HG02938 (cell line): ENCODE results near the gene MNT.

Source experiments
- ATAC-seq: cut with Tn5 transposase; IDR thresholded peaks from one replicate; pipeline ENCODE4 v1.9.1; 2021; ENCODE audit warnings: mild to moderate bottlenecking, moderate library complexity; ENCODE audit not compliant: unreplicated experiment

The MNT gene

DNA sequence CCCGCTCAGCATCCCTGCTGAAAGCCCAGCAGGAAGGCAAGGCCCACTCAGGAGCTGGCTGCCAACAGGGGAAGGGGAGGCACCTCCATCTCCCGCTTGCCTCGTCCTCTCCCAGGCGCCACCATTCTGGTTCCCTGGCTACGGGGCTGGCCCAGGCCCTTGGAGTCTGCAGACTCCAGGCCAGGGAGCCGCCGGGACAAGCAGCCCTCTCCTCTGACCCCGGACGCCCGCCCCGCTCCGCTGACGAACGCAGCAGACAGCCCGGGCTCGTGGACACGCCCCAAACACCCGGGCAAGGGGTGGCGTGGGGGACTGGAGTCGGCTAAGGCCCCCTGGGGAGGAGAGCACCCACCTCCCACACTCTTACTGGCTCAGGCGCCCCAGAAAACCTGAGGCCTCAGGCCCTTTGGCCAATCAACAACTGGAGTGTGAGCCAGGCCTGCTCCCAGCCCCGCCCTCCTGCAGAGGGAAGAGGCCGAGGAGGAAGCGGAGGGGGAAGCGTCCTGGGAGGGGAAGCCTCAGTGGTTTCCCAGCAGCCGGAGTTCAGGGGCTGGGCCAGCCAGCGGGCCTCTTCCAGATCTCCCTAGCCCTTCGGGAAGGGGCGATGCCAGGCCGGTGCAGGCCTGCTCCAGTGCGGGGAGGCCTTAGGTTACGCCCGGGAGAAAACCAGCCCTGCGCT is 4.2 kb downstream of the MNT start:
- ATAC-seq: no peak

DNA sequence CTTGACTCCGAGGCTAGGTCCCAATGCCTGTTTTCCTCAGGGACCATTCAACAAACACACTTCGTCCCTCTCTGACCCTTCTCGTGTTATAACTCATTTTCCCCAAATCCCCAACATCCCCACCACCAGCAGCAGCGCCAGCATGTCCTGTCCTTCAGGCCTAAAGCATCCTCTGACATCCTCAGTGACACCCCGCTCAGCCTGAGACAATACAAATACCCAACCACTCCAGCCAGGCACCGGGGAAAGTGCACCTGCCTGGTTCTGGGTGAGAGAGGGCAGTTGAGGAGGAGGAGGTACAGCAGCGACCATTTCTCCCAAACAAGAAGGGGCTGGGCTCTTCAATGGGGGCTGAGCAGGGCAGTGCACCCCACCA is 4.7 kb downstream of the MNT start:
- no peak for ATAC-seq

GRCh38 chr17:2395258-2396181 is 5.3 kb downstream of the MNT start:
- no peak for ATAC-seq

DNA sequence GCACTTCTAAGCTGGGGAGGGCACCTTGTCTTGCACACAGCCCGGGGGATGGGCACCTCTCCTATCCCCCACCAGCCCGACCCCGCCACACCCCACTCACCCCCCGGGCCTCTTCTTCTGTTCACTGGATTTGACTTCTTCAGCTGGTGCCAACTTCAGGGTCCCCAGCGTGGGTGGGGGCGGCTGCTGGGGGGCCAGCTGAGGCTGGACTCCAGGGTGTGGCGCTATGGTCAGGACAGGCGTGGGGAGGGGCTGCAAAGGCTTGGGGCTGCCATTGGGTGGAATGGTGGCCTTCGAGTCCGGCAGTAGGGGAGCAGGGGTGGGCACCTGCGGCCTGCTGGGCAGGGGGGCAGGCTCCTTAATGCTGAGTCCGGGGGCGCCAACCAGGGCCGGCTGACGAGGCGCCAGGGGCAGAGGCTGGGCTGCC is 6.1 kb downstream of the MNT start:
- ATAC-seq: no peak

- ATAC-seq: no peak
These were observed 6.7 kb downstream of the MNT start for GRCh38 chr17:2393954-2394749.

DNA sequence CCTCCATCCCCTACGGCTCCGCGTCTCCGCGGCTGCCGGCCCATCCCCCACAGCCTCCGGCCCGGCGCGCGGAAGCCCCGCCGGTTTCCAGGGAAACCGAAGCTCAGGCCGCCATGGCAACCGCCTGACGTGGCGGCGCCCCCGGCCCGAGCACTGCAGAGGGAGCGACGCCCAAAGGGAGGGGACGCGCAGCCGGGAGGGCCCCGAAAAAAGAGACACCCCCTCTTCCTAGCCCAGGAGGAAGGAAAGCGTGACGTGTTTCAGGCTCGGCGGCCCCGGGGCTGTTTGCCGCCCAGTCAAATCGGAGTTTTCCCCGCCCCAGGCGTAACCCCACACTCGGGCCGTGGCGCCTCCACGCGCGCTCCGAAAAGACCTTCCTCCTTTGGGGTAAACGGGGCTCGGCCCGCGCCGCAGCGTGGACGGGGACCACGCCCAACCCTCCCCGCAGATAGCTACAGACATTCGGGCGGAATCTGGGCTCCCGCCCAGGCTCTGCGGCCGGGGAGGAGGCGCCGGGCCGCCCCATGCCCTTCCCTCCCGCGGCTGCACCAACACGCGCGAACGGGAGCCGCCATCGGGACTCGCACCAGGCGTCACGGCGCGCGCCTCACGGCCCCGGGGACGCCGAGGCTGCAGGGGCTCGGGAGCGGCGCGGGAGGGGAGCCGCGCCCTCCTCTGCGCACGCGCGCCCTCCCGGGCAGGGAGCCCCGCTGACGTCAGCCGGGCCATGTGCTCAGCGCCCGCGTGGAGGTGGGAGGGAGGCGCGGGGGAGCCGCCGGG is 7.5 kb downstream of the MNT start:
- ATAC-seq: peak; percentile 34

GRCh38 chr17:2392252-2393173 is 8.3 kb downstream of the MNT start:
- ATAC-seq: peak; percentile 47

GRCh38 chr17:2391597-2392251 is 9.1 kb downstream of the MNT start:
- no peak for ATAC-seq

- no peak for ATAC-seq
These were observed 10.5 kb downstream of the MNT start for GRCh38 chr17:2390199-2390836.

DNA sequence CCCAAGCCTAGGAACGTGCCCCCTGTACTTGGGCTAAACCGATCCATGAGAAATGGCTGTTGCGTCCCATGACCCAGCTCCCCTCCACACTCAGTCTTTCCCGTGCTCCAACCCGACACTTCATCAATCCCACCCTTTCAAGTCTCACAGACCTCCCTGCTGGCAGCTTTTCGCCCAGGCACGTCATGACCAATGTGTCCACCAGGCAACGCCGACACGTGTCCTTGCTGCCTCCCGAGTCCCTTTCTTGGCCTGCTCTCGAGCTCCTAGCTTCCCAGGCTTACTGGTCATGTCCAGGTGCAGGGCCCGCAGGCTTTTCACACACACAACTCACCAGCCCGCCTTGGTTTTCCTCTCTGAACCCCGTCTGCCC is 12.2 kb downstream of the MNT start:
- no peak for ATAC-seq

DNA sequence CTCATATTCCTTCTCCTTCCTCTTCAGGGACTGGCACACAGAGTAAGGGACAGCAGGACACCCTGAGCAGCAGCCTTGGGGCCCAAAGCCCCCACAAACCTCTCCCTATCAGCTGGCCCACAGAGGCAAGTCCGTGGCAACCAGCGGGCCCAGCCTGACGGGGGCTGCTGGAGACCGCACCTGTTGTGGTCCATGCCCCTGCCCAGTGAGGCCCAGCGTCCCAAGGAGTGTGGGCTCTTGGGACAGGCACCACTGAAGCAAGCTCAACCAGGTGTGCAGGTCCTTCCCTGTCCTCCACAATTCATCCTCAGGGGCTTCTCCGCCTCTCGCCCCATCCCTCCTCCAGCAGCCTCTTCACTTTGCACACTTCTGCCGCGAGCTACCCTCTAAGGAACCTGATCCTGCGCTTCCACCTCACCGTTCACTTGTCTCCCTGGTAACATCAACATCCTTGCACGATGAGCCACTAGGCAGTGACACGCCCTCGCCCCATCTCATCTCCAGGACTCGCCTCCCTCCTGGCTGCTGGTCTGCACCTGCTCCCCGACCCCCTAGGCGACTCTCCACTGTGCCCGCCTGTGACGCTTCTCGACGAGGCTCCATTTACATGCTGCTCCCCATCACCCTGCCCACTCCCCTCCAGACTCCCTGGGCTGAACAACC is 12.7 kb downstream of the MNT start:
- ATAC-seq: no peak

DNA sequence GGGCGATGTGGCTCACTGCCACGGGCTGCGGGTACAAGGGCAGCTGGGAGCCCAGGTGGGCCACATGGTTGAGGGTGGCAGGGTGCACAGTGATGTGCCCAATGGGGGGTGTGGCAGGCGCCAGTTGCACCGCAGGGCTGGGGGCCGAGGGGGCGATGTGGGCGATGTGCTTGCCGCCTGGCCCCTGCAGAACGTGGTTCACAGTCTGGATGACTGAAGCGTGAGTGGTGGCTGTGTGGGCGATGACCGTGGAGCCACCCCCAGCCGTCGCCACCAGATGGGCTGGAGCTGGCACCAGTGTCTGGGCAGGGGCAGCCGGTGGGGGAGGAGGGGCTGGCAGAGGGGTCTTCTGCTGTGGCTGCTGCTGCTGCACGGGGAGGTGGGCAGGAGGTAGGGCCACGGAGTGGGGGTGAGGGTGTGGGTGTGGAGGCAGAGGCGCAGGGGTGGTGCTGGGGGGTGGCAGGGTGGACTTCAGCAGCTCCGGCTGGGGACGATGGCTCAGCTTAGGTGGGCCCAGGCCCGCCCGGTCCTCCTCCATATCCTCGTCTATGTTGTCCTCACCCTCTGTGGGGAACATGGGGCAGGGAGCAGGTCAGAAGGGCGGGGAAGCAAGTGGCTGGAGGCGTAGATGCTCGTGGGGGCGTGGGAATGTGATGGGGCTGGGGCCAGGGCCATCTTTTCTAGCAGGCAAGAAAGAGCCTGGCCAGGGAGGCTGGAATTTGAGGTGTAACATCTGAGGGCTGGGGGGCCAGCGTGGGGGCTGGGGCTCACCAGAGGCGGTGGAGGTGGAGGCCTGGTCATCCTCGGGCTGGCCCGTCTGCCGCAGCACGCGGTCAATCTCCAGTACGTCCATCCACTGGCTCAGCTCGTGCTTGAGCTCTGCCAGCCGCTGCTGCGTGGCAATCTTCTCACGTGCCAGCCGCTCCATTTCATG is 13.5 kb downstream of the MNT start:
- no peak for ATAC-seq

DNA sequence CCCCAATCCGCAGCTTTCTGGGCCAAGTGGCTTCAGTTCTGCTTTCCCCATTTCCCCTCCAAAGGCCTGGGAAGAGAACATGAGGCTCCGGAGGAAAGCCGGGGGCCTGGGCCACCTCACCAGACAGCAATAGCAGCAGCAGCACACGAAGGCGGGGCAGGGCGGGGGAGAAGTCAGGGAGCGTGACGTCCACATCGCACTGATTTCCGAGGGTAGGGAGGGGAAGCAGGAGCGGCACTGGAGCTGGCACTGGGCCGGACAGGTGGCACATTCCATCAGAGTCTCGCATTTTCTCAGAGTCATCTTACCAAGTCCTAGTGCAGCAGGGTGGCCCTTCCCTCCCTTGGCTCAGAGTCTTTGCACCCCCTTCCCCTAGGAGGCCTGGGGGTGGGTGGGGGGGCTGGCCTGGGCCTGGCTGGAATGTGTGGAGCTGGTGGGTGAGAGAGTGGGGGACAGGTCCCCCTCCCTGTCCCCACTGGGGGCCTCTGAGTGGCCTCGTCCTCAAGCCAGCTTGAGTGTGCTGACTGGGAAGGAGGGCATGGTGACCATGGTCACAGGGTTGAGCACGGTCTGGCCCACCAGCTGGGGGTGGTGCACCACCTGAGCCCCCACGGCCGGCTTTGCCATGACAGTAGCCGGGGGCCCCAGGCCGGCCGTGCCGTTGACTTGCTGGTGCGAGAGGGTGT is 14.3 kb downstream of the MNT start:
- no peak for ATAC-seq

DNA sequence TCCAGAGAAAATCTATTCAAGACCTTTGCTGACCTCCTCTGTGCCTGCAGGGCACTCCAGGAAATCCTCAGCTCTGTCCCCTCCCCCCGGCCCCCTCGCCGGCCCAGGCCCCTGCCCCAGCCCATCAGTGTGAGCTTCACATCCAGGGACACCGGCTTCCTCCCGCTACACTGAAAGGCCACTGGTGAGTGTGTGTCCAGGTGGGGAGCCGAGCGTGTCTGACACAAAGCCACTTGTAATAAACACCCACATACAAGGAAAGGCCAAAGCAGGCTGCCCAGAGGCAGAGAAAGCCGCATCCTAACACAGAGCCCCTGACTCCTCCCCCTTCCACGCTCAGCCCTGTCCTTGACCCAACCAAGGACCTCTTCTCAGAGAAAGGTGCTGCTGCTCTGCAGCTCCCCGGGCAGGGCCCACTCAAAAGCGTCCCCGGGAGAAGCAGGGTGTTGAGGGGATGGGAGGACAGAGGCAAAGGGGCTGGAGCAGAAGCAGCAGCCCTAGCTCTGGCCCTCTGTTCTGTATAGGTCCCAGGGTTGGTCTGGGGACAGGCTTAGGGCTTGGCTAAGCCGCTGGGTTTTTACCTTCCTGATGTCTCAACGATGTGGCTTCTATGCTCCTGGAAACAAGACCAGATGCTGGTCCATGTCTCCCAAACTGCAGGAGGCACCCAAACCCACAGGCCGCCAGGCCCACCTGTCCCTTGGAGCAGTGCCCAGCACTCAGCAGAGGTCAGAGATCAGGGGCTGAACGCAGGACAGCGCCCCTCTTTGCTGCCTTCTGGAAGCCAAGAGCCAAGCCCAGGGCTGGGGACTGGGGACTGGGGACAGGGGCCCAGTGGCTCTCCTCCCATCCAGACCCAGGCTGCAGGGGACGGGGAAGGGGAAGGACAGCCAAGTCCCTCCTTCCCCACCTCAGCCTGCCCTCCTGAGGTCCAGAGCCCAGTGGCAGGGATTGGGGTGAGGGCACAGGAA is 15.3 kb downstream of the MNT start:
- no peak for ATAC-seq

DNA sequence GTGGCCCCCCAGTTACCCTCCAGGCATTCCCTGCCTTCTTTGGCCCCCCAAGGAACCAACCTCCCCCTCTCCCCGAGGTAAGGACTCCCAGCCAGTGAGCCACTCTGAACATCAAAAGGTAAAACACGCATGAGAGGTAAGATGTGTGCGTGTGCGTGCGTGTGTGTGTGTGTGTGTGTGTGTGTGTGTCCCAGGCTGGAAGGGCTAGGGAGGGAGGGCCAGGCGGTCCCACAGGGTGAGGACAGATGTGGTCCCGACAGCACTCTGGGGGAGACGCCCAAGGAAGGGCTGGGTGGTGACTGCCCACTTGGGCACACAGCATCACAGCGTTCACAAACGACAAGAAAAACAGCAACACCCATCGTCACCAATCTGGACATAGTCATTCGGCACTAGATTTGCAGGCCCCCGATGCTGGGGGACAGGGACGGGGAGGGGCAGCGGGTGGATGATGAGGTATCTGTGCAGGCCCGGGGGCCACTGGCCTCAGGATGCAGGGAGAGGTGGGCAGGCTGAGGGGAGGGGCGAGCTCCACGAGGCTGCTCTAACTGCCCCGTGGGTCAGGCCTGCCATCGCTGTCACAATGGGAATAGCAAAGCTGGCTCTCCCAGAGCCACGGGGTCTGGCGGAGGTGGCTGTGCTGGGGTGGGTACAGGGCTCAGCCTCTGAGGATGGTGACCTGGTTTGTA is 16.3 kb downstream of the MNT start:
- ATAC-seq: no peak
